Diencephalon (tissue), 1 donor: ENCODE data around the gene SUPV3L1. TPM values are rescaled to one million over a fixed set of nuclear protein-coding genes. Genes with fewer than 3 reads are reported as not detected.

Experiments
- total RNA-seq: library from RNA; depleted of rRNA; stranded (reverse); fragments of >200 nt; gene quantifications from one replicate; pipeline ENCODE4 v1.2.3, GENCODE V29; 2014

SUPV3L1 gene
- 35.1 TPM for total RNA-seq

GRCh38 chr10:69179743-69180524 lies at the start of gene SUPV3L1:
SUPV3L1 (plus strand) TSS chr10:69180234; CDS start chr10:69180292, 58 bp downstream.

GRCh38 chr10:69220041-69220451 lies 40.0 kb downstream of the SUPV3L1 start, which contains the start of gene HKDC1:
HKDC1 (plus strand) TSS chr10:69220332; CDS start chr10:69220436, 104 bp downstream.

Other genes starting within 250 kb of the SUPV3L1 start
- 40.4 TPM for gene DDX21, start 224.1 kb upstream of the SUPV3L1 start, total RNA-seq
- 48.0 TPM for gene KIFBP, start 191.4 kb upstream of the SUPV3L1 start, total RNA-seq
- 29.1 TPM for gene SRGN, start 92.1 kb upstream of the SUPV3L1 start, total RNA-seq
- gene VPS26A, start 56.1 kb upstream of the SUPV3L1 start, total RNA-seq: 49.8 TPM
- 2.1 TPM for gene HKDC1, start 40.1 kb downstream of the SUPV3L1 start, total RNA-seq
- gene HK1, start 98.3 kb downstream of the SUPV3L1 start, total RNA-seq: 154 TPM
- 1.2 TPM for gene TACR2, start 236.7 kb downstream of the SUPV3L1 start, total RNA-seq